Chondrocyte (in vitro differentiated cells): Measurements from ENCODE around the gene GPC1. TPM values are rescaled to one million over a fixed set of nuclear protein-coding genes. Genes with fewer than 3 reads are reported as not detected.

ENCODE experiments used
- DNase-seq: peaks from one replicate; pipeline ENCODE4 v3.0.0; 2021; ENCODE audit warnings: mixed read lengths, low spot score
- H3K27ac Mint-ChIP-seq: one replicate; pipeline ENCODE4 v1.8.0; 2021; ENCODE audit warnings: mild to moderate bottlenecking, moderate library complexity, mixed read lengths; ENCODE audit not compliant: unreplicated experiment
- H3K27me3 Mint-ChIP-seq: 2 replicates; pipeline ENCODE4 v1.8.0; 2021; ENCODE audit warnings: low read depth, mixed read lengths
- H3K36me3 Mint-ChIP-seq: 2 replicates; pipeline ENCODE4 v1.8.0; 2021; ENCODE audit warnings: low read depth, mixed read lengths
- H3K4me1 Mint-ChIP-seq: 2 replicates; pipeline ENCODE4 v1.8.0; 2021; ENCODE audit warnings: low read depth, mild to moderate bottlenecking, mixed read lengths
- H3K4me3 Mint-ChIP-seq: one replicate; pipeline ENCODE4 v1.8.0; 2021; ENCODE audit warnings: mild to moderate bottlenecking, moderate library complexity, mixed read lengths; ENCODE audit not compliant: unreplicated experiment
- H3K9me3 Mint-ChIP-seq: 2 replicates; pipeline ENCODE4 v1.8.0; 2021; ENCODE audit warnings: low read depth, mixed read lengths
- total RNA-seq: library from RNA; stranded (reverse); gene quantifications from 3 replicates; pipeline ENCODE4 v1.2.1, GENCODE V29; 2021
- TF ChIP-seq, protein P1 (sequence below): fragments of 200-600 bp; sonication (generic); IDR thresholded peaks from 2 replicates; pipeline ENCODE4 v1.5.0; 2021; ENCODE audit warnings: antibody characterized with exemption, mild to moderate bottlenecking, moderate library complexity

The GPC1 gene
- total RNA-seq, 1 donor from 2014 or later = 264 TPM

DNA sequence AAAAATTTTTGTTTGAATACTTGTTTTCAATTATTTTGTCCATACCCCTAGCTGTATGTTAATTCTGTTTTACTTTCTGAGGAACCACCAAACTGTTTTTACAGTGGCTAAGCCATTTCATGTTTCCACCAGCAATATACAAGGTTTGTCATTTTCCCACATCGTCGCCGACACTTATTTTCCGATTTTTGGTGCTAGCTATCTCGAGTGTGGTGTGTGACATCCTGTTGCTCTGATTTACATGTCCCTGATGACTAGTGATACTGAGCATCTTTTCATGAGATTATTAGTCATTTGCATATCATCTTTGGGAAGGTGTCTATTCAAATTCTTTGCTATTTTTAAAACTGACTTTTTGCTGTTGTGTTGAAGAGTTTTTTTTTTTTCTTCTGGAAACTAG is 7.2 kb upstream of the GPC1 start:
- Mint-ChIP-seq H3K9me3 (peaks cover 7% of the 10 kb centered on the region), H3K27ac (no peak overlapping the region), H3K4me1 (no peaks in the 10 kb centered on the region), H3K4me3 (no peak overlapping the region), H3K36me3 (no peaks in the 10 kb centered on the region), H3K27me3 (no peaks in the 10 kb centered on the region)
- DNase-seq = no peak
- TF ChIP-seq, protein P1, sequence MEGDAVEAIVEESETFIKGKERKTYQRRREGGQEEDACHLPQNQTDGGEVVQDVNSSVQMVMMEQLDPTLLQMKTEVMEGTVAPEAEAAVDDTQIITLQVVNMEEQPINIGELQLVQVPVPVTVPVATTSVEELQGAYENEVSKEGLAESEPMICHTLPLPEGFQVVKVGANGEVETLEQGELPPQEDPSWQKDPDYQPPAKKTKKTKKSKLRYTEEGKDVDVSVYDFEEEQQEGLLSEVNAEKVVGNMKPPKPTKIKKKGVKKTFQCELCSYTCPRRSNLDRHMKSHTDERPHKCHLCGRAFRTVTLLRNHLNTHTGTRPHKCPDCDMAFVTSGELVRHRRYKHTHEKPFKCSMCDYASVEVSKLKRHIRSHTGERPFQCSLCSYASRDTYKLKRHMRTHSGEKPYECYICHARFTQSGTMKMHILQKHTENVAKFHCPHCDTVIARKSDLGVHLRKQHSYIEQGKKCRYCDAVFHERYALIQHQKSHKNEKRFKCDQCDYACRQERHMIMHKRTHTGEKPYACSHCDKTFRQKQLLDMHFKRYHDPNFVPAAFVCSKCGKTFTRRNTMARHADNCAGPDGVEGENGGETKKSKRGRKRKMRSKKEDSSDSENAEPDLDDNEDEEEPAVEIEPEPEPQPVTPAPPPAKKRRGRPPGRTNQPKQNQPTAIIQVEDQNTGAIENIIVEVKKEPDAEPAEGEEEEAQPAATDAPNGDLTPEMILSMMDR = no peak

DNA sequence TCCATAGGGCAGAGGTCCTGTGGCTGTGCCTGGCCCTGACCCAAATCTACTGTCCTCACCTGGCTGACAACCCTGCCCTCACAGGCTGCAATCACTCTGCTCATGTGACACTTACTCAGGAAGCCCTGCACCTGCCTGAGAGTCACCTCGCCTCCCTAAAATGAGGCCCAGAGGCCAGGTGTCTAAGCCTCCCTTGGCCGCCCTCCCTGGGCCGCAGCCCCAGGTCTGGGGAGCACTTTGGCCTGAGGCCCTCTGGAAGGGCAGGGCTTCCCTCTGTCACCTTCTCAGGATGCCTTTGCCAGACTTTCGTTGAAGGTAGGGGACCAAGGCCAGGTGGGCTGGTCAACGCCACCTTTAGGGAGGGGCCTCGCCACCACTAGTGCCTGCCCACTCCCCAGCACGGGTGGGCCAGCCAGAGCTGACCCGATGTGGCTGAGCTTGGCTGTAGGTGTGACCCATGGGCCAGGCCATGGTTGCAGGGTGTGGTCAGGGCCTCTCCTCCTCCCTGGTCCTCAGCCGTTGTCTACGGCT is 6.1 kb upstream of the GPC1 start:
- no peak for DNase-seq
- Mint-ChIP-seq H3K4me3 (no peak overlapping the region), H3K36me3 (no peaks in the 10 kb centered on the region), H3K27ac (no peak overlapping the region), H3K9me3 (peaks cover 7% of the 10 kb centered on the region), H3K4me1 (peaks cover 8% of the 10 kb centered on the region), H3K27me3 (no peaks in the 10 kb centered on the region)
- TF ChIP-seq, protein P1 = no peak

DNA sequence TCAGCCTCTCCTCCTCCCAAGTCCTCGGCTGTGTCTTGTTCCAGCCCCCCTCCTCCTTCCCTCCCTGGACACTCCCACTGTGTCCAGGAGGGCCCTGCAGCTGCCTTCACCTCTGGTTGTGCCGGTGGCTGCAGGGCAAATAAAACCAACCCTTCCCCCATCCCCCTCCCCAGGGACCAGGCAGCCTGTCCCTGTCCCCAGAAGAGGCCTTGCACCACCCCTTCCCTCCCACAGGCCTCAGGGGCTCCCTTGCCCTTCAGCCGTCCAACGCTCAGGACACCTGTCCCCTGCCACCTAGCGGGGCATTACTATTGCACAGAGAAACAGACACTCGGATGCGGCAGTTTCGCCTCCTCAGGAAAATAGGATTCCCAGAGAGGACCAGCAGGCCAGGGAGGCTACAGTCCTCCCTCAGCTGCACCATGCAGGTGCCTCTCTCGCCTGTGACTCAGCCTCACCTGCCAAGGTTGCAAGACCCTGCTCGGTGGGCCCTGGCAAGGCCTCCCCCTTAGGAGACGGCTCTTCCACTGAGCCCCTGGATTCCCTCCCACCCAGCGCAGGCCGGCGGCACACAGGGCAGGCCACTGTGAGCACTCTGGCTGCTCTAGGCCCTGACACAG is 5.5 kb upstream of the GPC1 start:
- no peaks in the 10 kb centered on the region for H3K27me3 Mint-ChIP-seq

DNA sequence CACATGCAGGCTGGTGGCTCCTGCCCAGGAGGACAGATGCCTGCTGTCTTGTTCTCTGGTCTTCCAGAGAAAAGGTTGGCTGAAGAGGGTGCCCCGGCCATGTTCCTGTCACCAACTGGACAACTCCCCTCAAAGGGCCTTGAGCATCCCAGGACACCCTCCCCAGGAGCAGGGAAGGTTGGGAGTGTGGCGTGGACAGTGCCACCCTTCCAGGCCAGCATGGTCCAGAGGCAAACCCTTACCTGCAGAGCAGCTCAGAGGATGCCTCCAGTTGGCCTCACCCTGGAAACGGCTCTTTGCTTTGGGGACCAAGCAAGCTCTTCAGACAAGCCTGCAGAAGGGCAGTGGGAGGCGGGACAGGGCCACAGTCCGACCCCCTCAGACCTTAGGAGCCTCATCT is 4.9 kb upstream of the GPC1 start:
- Mint-ChIP-seq H3K27me3 (no peaks in the 10 kb centered on the region), H3K9me3 (peaks cover 6% of the 10 kb centered on the region), H3K4me1 (peaks cover 12% of the 10 kb centered on the region), H3K4me3 (no peak overlapping the region), H3K36me3 (no peaks in the 10 kb centered on the region), H3K27ac (no peak overlapping the region)
- TF ChIP-seq, protein P1 = no peak
- DNase-seq = no peak

More for the DNA sequence above, 5.5 kb upstream of the GPC1 start:
- Mint-ChIP-seq H3K9me3 (peaks cover 7% of the 10 kb centered on the region), H3K4me3 (no peak overlapping the region), H3K4me1 (peaks cover 12% of the 10 kb centered on the region), H3K27ac (no peak overlapping the region), H3K36me3 (no peaks in the 10 kb centered on the region)
- TF ChIP-seq, protein P1 = no peak
- no peak for DNase-seq

DNA sequence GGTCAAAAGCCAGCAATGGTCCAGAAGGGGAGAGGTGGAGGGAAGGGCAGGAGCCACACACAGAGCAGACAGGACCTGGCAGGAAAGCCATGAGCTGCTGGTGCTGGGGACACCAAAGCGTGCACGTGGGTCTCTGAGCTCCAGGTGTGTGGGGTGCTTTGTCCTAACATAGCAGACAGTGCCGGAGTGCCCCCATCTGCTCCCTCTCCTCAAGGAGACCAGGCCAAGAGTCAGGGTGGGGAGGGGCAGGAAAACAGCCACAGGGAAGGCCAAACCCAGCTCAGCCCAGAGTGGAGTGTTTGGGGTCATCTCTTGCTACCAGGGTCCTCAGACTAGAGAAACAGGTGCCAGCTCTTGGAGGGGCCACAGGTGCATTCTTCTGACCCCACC is 4.2 kb upstream of the GPC1 start:
- no peaks in the 10 kb centered on the region for H3K36me3 Mint-ChIP-seq
- no peaks in the 10 kb centered on the region for H3K27me3 Mint-ChIP-seq
- DNase-seq = no peak
- peaks cover 12% of the 10 kb centered on the region for H3K4me1 Mint-ChIP-seq
- H3K9me3 Mint-ChIP-seq = no peaks in the 10 kb centered on the region
- H3K4me3 Mint-ChIP-seq = no peak overlapping the region
- TF ChIP-seq, protein P1 = no peak
- no peak overlapping the region for H3K27ac Mint-ChIP-seq
